ENCODE results near the gene EBF3. TPM values are rescaled to one million over a fixed set of nuclear protein-coding genes. Genes with fewer than 3 reads are reported as not detected.

EBF3 gene
- total and polyA plus RNA-seq, 11 donors, result 3.6 to 8.8 (median 5.4) TPM

DNA sequence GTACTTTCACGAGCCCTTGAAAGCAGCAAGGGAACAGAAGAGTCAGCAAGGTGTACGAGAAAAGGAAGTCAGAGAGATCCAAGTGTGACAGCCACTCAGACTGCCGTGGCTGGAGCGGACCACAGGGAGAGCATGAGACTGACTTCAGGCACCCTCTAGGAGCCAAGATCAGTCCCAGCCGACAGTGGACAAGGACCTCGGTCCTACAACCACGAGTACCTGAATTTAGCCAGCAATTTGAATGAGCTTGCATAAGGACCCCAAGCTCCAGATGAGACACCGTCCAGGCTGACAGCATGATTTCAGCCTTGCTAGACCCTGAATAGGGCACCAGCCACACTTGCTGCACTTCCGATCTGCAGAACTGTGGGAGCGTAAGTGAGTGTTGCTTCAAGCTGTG lies 13.7 kb upstream of the EBF3 start:
- H3K36me3 ChIP-seq, result no peaks in the 10 kb centered on the region
- ATAC-seq (no peak), DNase-seq (no peak)
- H3K4me1 ChIP-seq, result peaks cover 0 to 4% (median 0%) of the 10 kb centered on the region in 12 donors
- H3K27ac ChIP-seq, result no peak overlapping the region
- intact Hi-C loops (cut with DNase I), result loop anchor here in 5 of 10 donors (5.0 to 10.0 kb wide), 6 partner anchors 703 to 1763 kb away; no protein-coding TSS in a partner anchor
- H3K4me3 ChIP-seq, result no peak overlapping the region
- WGBS, 4 donors, result 90 to 93% (median 91%) methylated on average over 8 to 10 of the region's 10 CpGs
- TF ChIP-seq, protein P1, sequence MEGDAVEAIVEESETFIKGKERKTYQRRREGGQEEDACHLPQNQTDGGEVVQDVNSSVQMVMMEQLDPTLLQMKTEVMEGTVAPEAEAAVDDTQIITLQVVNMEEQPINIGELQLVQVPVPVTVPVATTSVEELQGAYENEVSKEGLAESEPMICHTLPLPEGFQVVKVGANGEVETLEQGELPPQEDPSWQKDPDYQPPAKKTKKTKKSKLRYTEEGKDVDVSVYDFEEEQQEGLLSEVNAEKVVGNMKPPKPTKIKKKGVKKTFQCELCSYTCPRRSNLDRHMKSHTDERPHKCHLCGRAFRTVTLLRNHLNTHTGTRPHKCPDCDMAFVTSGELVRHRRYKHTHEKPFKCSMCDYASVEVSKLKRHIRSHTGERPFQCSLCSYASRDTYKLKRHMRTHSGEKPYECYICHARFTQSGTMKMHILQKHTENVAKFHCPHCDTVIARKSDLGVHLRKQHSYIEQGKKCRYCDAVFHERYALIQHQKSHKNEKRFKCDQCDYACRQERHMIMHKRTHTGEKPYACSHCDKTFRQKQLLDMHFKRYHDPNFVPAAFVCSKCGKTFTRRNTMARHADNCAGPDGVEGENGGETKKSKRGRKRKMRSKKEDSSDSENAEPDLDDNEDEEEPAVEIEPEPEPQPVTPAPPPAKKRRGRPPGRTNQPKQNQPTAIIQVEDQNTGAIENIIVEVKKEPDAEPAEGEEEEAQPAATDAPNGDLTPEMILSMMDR (IDR thresholded peaks at IDR 0.05), result no peak
- TF ChIP-seq POLR2A (IDR thresholded peaks at IDR 0.05), result no peak
- peaks cover 0 to 39% (median 13%) of the 10 kb centered on the region in 9 donors for H3K27me3 ChIP-seq
- H3K9me3 ChIP-seq, result peaks cover 0 to 13% (median 2%) of the 10 kb centered on the region in 12 donors

DNA sequence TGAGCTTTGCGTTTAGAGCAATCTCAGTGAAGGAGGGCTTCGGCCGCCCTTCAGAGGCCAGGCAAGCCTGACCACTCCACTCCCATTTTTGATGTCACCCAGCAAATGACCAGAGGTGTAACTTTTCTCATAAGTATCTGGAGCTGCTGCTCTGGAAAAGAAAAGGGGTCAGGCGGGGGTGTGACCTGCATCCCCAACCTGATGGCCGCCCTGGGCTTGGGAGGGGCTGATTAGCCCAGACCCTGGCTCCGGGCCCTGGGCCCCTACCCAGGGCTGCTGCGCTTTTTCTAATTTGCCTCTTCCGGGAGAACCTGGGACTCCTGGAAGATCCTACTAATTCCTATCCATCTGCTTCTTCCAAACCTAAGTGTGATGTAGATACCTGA lies 9.6 kb upstream of the EBF3 start:
- Histone ChIP-seq H3K27me3 (peaks cover 20 to 79% (median 45%) of the 10 kb centered on the region in 9 donors), H3K27ac (no peak overlapping the region), H3K36me3 (no peaks in the 10 kb centered on the region), H3K4me1 (peaks cover 6 to 45% (median 27%) of the 10 kb centered on the region in 12 donors), H3K4me3 (no peak overlapping the region), H3K9me3 (no peaks in the 10 kb centered on the region)
- DNase-seq (no peak), ATAC-seq (no peak)
- 81 to 92% (median 91%) methylated on average over 8 of the region's 8 CpGs for WGBS, 4 donors
- intact Hi-C loops (cut with DNase I), result loop anchor here in 9 of 10 donors (5.0 to 10.0 kb wide), 13 partner anchors 154 to 1761 kb away; no protein-coding TSS in a partner anchor
- no peak for TF ChIP-seq POLR2A (IDR thresholded peaks at IDR 0.05)
- TF ChIP-seq, protein P1 (IDR thresholded peaks at IDR 0.05), result no peak

GRCh38 chr10:129972966-129973673 lies 9.0 kb upstream of the EBF3 start:
- Histone ChIP-seq H3K27ac (no peak overlapping the region), H3K9me3 (no peaks in the 10 kb centered on the region), H3K27me3 (peaks cover 24 to 85% (median 50%) of the 10 kb centered on the region in 9 donors), H3K36me3 (no peaks in the 10 kb centered on the region), H3K4me3 (peak overlapping the region in 6 of 12 donors; percentile 10 to 64 (median 54)), H3K4me1 (peaks cover 6 to 50% (median 27%) of the 10 kb centered on the region in 12 donors)
- 25 to 64% (median 41%) methylated on average over 11 to 59 of the region's 59 CpGs for WGBS, 4 donors
- intact Hi-C loops (cut with DNase I), result loop anchor here in 9 of 10 donors (5.0 to 10.0 kb wide), 13 partner anchors 154 to 1761 kb away; no protein-coding TSS in a partner anchor
- no peak for TF ChIP-seq POLR2A (IDR thresholded peaks at IDR 0.05)
- TF ChIP-seq, protein P1 (IDR thresholded peaks at IDR 0.05), result no peak
- no peak for ATAC-seq
- DNase-seq, result no peak
